Measurements from ENCODE around the gene AMBP.

AMBP gene

DNA sequence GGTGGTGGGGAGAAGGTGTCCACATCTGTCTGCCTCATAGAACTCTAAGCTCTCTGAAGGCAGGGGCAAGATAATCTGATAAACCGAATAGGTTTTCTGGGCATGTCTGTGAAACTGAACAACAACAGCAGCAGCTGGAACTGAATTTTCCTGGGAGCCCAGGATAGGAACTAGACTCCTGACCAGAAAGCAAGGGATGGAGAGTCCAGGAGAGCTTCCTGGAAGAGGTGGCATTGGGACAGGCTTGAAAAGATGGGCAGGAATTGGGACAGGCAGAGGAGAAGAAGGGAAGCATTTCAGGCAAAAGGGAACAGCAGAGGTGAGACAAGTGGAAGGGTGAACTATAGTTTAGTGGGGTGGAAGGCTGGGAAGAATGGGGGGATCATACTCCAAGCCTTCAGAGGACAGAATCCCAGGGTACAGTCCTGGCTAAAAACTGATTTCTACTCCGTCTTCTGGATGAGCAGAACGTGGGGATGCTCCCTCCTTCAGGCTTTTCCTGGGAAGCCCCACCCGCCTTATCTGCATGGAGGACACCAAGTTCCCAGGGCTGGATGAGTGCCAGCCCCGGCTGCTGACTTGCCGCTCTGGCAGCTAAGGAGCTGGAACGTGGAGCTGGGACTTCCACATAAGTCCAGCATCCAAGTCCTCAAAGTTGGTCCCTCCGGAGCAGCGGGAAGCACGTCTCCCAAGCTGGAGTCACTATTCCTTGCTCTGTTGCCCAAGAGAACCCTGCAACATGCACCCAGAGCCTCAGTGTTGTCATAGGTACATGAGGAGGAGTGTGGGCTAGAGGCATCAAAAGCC is 34.9 kb upstream of the AMBP start:
- DNase-seq, result no peak

DNA sequence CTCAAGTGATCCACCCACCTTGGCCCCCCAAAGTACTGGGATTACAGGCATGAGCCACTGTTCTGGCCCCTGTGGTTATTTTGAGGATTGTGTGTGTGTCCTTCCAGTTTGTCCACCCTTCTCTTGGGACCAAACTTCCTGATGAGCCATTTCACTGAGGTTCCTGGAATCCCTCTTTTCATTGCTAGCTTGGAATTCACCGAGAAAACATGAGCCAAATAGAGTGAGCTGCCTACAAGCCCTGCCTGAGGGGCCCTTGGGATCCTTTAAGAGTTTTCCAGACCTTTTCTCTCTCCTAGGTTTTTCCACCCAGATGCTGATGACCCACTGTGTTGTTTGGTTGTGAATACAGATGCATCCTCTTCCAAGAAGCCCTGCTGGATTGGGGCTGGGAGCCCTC is 34.2 kb upstream of the AMBP start:
- no peak for DNase-seq

GRCh38 chr9:114110180-114110579 is 32.1 kb upstream of the AMBP start:
- DNase-seq, result no peak

- no peak for DNase-seq
These were observed 31.0 kb upstream of the AMBP start for GRCh38 chr9:114109124-114109523.

- peak; percentile 31 for DNase-seq
These were observed 30.1 kb upstream of the AMBP start for GRCh38 chr9:114108016-114108833.

- no peak for DNase-seq
These were observed 29.3 kb upstream of the AMBP start for GRCh38 chr9:114107286-114108001.

- no peak for DNase-seq
These were observed 27.1 kb upstream of the AMBP start for GRCh38 chr9:114105236-114105635.

- no peak for DNase-seq
These were observed 24.4 kb upstream of the AMBP start for GRCh38 chr9:114102484-114102883.

DNA sequence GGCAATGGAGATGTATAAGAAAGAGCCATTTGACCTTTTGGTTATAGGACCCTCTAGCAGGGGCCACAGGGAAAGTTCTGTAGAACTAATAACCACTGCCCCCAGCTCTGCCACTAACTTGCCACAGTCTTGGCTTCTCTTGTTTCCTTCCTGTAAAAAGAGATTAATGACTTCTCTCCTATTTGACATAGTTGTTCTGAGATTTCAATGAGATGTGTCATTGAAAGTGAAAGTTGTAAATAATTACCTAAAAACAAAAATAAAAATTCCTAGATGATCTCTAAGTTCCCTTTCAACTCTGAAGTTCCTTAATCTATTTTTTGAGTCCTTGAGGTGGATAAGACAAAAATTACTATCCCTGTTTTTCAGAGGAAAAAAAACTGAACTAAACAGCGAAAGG is 22.4 kb upstream of the AMBP start:
- no peak for DNase-seq

GRCh38 chr9:114099669-114100270 is 21.7 kb upstream of the AMBP start:
- DNase-seq, result no peak

DNA sequence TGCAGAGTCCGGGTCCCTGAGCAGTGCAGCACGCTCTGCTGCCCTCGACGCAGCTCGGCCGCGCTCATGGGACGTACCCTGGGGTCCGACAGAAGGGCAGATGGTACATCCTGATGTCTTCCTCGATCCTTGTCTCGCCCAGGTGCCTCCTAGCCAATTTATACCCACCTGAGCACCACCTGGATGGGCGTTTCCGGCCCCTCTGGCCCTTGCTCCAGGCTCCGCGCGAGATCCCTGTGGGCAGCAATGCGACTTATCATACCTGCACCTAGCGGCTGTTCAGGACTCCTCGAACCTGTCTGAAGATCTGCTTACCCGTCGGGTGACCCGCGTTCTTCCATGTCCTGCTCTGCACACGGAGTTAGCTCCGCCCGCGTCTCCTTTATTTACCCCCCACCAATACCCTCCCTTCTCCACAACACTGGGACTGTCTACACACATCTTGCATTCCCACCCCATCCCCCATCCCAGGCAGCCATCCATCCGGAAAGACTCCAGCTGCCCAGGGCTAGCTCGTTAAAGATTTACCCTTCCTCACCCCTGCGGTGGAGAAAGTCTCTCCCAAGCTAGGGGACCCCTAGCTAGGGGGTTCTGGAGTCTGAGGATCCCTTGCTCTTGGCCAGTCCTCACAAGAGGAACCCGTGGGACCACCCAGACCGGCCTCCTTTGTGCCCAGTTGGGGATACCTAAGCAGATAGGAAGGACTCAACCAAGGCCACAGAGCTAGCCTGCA is 21.0 kb upstream of the AMBP start, which contains the start of gene KIF12:
Gene KIF12, minus strand, starts transcription at position 357 of the 733 bp plus-strand sequence. Its CDS starts 16 bp downstream, at position 341.
- no peak for DNase-seq

GRCh38 chr9:114098021-114098935 is 20.2 kb upstream of the AMBP start:
- no peak for DNase-seq

- no peak for DNase-seq
These were observed 19.5 kb upstream of the AMBP start for GRCh38 chr9:114097613-114098020.

- DNase-seq, result no peak
These were observed 18.9 kb upstream of the AMBP start for GRCh38 chr9:114096866-114097612.

- no peak for DNase-seq
These were observed 18.0 kb upstream of the AMBP start for GRCh38 chr9:114096041-114096511.

- no peak for DNase-seq
These were observed 16.9 kb upstream of the AMBP start for GRCh38 chr9:114094971-114095370.

GRCh38 chr9:114093761-114094505 is 15.8 kb upstream of the AMBP start:
- no peak for DNase-seq

DNA sequence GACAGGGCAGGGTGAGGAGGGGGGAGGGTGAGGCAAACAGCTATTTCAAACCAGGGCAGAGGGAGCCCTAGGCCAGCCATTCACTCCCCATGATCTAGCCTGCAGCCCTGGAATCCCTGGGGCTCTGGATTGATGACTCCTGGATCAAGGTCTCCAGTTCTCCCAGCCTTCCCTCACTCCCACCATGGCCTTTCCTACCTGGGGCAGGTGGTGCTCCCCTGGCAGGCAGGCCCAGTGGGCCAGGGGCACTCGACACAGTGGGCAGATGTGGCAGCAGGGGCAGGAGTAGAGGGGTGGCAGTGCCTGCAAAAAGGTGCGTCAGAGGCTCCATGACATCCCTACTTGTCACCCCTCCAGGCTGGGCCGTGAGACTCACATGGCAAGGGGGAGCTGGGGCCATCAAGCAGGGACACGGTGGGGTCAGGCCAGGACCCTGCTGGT is 15.0 kb upstream of the AMBP start:
- no peak for DNase-seq

DNA sequence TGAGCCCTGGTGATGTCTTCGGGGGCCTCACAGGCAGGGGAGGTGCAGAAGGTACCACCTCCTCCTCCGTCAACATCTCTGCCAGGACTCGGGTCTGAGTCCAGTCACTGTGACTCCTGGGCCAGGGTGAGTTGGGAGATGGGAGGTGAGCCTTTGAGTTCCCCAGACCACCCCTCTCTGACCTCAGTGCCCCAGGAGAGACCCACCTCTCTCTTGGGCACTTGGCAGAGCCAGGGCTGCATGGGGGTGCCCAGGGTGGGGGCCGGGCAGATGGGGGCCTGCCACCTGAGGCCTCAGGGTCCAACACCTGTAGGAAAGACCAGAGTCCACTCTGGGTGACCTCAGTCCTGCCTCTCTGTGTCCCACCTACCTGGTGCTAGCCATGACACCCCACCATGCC is 14.2 kb upstream of the AMBP start:
- no peak for DNase-seq
